GM19395 (cell line): ENCODE measurements around the gene NDUFS8.

Experiments
- ATAC-seq: cut with Tn5 transposase; IDR thresholded peaks from one replicate; pipeline ENCODE4 v1.9.1; 2021; ENCODE audit warnings: mild to moderate bottlenecking, moderate library complexity; ENCODE audit not compliant: unreplicated experiment

NDUFS8 gene

DNA sequence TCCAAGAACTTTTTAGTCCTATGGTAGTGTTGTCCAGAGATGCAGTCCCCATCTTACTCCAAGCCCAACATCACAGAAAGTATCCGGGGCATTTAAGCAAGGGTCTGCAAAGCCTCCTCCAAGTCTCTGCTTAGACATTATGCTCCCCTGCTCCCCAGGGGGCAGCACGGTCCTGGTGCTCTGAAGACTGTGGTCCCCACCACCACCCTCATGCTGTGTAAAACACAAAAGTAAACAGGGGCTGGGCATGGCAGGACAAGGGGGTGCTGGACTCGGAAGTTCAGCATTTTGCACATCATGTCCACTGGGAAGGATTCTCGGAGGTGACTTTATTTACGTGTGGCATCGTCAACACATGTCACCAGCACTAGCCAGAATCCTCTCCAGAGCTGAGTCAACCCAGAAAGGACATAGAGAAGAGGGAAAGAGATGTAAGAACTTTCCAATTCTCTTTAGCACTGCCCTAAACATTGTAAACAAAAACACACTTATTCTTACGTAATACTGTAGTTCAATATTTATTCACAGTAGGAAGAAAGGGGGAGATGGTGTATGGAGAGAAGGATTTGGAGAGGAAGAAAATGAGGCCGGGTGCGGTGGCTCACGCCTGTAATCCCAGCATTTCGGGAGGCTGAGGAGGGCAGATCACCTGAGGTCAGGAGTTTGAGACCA, 46.0 kb downstream of the NDUFS8 start:
- no peak for ATAC-seq

DNA sequence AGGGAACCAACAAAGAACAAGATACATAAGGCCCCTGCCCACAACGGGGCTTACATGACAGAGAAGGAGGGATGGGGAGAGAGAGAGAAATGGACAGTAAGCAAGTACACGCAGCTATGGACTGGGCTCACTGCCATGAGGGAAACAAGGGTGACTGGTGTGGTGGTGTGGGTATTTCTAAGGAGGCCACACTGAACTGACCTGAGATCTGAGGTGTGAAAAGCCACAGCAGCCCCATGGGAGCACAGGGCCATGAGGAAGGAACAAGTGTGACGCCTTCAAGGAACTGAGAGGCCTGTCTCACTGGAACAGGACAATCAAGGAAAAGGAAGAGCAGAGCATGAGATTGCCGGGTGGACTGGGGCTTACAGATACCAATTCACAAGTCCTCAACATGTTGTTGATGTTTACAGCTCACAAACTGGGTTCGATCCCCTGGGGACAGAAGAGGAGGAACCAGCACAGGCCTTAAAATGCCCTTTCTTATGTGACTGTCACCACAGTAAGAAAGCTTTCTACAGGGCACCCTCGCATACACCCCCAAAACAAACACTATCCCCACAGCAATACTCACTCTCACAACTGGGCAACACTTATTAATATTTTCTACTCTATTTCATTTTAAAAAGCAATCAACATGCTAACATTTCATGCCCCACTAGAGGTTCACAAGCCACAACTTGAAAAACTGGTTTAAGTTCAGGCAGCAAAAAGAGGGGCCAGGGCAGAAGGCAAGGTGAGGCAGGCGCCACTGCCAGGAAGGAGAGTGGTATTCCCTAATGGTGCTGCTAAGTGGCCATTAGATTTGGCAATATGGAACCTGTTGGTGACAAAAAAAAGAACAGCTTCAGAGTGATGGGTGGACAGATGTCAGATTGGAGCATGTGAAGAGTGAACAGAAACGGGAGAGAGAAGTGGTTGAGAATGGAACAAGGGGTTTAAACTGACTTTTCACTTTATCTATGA, 47.4 kb downstream of the NDUFS8 start:
- no peak for ATAC-seq

- ATAC-seq, result no peak
These were observed 50.4 kb downstream of the NDUFS8 start for GRCh38 chr11:68080860-68081259.

DNA sequence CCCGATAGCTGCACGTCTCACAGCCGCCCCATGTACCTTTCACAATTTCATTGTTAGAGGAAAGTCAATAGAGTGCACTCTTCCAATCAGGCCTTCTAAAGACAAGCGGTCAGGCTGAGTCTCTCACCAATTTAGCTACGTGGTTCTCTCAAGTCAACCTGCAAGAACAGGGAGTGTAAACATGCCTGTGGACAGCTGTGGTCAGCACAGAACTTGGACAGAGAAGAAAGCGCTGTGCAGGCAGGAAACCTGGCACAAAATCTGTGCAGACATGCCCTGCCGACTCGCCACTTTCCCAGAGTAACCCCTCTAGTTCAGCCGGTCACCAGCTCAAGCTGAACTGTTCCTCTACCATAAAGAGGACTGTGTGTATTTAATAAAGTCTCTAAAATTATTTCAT, 51.2 kb downstream of the NDUFS8 start:
- no peak for ATAC-seq

DNA sequence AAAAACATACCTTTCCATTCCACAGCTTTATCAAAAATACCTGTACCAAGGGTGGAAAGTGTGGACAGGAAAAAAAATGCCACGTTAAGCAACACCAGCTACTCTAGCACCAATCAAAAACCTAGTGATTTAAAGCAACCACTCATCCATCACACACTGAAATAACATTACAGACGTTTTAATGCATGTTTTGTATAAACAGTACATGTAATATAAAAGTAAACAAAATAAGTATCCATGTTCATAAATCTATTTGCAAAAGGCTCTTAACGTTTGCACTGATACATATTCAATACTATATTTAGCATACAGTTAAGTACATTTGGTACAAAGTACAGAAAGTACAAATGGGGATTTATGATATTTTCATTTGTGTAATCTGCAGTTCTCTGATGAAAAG, 52.0 kb downstream of the NDUFS8 start:
- no peak for ATAC-seq

GRCh38 chr11:68083517-68083916, 53.0 kb downstream of the NDUFS8 start:
- ATAC-seq, result no peak
